HUDEP-2 (cell line): ENCODE results near the gene DYNLL1.

Experiments
- DNase-seq, 76 experiments: peaks; one replicate each; lab custom pipeline; 2025; ENCODE audit not compliant: unreplicated experiment in 76 of 76; lab: John Stamatoyannopoulos, UW

Gene DYNLL1

DNA sequence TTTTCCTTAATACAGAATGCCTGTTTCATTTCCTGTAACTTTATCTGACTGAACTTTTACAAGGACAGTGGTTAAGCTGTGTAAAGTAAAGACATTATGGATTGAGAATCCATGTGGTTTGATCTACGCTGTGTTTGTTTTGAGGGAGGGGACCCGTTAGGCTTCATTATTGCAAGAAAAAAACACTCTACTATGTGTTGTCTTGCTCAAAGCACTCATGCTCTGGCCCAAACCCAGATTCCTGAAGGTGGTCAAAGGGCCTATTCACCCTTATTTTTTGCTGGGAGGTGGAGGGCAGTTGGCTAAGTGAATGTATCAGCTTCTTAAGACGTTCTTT lies 50.1 kb downstream of the DYNLL1 start:
- no peak for DNase-seq
